Measurements from ENCODE around the gene SFMBT2. TPM values are rescaled to one million over a fixed set of nuclear protein-coding genes. Genes with fewer than 3 reads are reported as not detected.

The SFMBT2 gene
- total RNA-seq, 1 experiment from 2014 or later: not detected

DNA sequence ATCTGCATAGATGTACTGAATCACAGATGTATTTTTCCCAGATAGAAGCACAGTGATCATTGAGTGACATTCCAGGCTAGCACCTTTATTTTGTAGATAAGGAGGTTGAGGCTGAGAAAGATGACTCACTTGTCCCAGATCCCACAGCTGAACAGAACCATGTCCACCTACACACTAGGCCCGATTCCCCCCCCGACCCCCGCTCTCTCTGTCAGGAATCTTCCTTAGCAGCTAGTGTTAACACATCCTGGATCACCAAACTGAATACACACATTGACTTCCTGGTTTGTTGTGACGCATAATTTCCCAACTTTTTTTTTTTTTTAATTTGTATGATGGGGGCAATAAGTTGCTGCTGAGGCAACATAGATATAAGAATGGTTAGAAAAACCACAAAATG is 5.2 kb downstream of the SFMBT2 start:
- ChIA-PET CTCF (no interaction called here), POLR2A (no interaction called here)
- intact Hi-C loops (cut with micrococcal nuclease; ENCODE audit: unreplicated experiment): no loop called here
- Mint-ChIP-seq H3K27ac (ENCODE audit: unreplicated experiment) (no peak overlapping the region), H3K4me3 (ENCODE audit: unreplicated experiment) (no peak overlapping the region), H3K27me3 (ENCODE audit: insufficient read depth, unreplicated experiment) (peaks cover 4% of the 10 kb centered on the region), H3K9me3 (ENCODE audit: unreplicated experiment) (no peaks in the 10 kb centered on the region), H3K36me3 (ENCODE audit: insufficient read depth, unreplicated experiment) (no peaks in the 10 kb centered on the region), H3K4me1 (ENCODE audit: low read depth, unreplicated experiment) (no peaks in the 10 kb centered on the region)
- H3K9me3 ChIP-seq: peaks cover 16% of the 10 kb centered on the region
- no peaks in the 10 kb centered on the region for H3K27me3 ChIP-seq (replicated peaks; ENCODE audit: control insufficient read depth, insufficient read depth, low read length)
- TF ChIP-seq CTCF (IDR thresholded peaks at IDR 0.05; ENCODE audit: insufficient read depth in 1 of 2, low read depth in 1 of 2, low read length in 1 of 2, severe bottlenecking in 1 of 2, unreplicated experiment in 1 of 2): no peak
- no peaks in the 10 kb centered on the region for H3K36me3 ChIP-seq (ENCODE audit: control insufficient read depth, insufficient read depth, low read length)
- no TSS peak for BruUV-seq (replicated peaks)
- H3K4me1 ChIP-seq: no peaks in the 10 kb centered on the region
- no peak overlapping the region for H3K4me3 ChIP-seq (ENCODE audit: low read depth, low read length)
- DNase-seq: no peak

DNA sequence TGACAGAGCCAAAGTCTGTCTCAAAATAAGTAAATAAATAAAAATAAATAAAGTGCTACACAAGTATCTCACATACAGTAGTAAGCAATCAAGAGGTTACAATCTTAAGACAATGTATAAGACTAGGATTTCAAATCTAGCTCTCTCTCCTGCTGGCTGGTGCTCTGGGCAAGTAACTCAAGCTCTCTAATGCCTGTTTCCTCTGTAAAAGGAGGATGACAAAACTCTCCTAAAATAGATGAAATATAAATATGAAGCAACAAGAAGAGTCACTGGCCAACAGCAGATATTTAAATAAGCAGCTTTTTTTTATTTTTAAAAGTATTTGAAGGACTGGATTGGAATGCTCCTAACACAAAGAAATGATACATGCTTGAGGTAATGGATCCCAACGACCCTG is 7.2 kb downstream of the SFMBT2 start:
- ChIA-PET CTCF (no interaction called here), POLR2A (no interaction called here)
- Histone ChIP-seq H3K9me3 (peaks cover 15% of the 10 kb centered on the region), H3K27me3 (replicated peaks; ENCODE audit: control insufficient read depth, insufficient read depth, low read length) (no peaks in the 10 kb centered on the region), H3K4me1 (no peaks in the 10 kb centered on the region), H3K4me3 (ENCODE audit: low read depth, low read length) (no peak overlapping the region), H3K36me3 (ENCODE audit: control insufficient read depth, insufficient read depth, low read length) (no peaks in the 10 kb centered on the region)
- no TSS peak for BruUV-seq (replicated peaks)
- TF ChIP-seq CTCF (IDR thresholded peaks at IDR 0.05; ENCODE audit: insufficient read depth in 1 of 2, low read depth in 1 of 2, low read length in 1 of 2, severe bottlenecking in 1 of 2, unreplicated experiment in 1 of 2): no peak
- no peak overlapping the region for H3K27ac Mint-ChIP-seq (ENCODE audit: unreplicated experiment)
- H3K27me3 Mint-ChIP-seq (ENCODE audit: insufficient read depth, unreplicated experiment): peaks cover 8% of the 10 kb centered on the region
- H3K9me3 Mint-ChIP-seq (ENCODE audit: unreplicated experiment): no peaks in the 10 kb centered on the region
- H3K36me3 Mint-ChIP-seq (ENCODE audit: insufficient read depth, unreplicated experiment): no peaks in the 10 kb centered on the region
- DNase-seq: no peak
- no peaks in the 10 kb centered on the region for H3K4me1 Mint-ChIP-seq (ENCODE audit: low read depth, unreplicated experiment)
- H3K4me3 Mint-ChIP-seq (ENCODE audit: unreplicated experiment): no peak overlapping the region
- intact Hi-C loops (cut with micrococcal nuclease; ENCODE audit: unreplicated experiment): no loop called here

DNA sequence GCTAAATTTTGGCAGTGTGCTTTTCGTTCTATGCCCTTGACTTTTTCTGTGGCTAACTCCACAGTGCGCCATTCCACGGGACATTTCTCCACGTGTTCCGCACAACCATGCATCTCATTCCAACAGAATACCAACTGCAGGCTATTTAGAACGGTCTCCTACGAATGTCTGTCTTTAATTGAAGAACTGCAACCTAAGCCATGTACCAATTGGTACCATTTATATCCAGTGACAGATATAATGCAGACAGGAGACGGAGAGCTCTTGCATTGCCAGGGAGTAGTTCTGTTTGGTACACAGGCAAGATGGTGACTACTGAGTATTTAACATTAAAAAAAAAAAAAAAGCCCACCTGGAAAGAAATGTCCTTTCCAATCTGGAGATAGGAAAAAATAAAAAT is 9.1 kb downstream of the SFMBT2 start:
- TF ChIP-seq CTCF (IDR thresholded peaks at IDR 0.05; ENCODE audit: insufficient read depth in 1 of 2, low read depth in 1 of 2, low read length in 1 of 2, severe bottlenecking in 1 of 2, unreplicated experiment in 1 of 2): no peak
- no peaks in the 10 kb centered on the region for H3K36me3 ChIP-seq (ENCODE audit: control insufficient read depth, insufficient read depth, low read length)
- H3K4me3 ChIP-seq (ENCODE audit: low read depth, low read length): no peak overlapping the region
- DNase-seq: no peak
- Mint-ChIP-seq H3K4me1 (ENCODE audit: low read depth, unreplicated experiment) (no peaks in the 10 kb centered on the region), H3K36me3 (ENCODE audit: insufficient read depth, unreplicated experiment) (no peaks in the 10 kb centered on the region), H3K4me3 (ENCODE audit: unreplicated experiment) (no peak overlapping the region), H3K27me3 (ENCODE audit: insufficient read depth, unreplicated experiment) (peaks cover 13% of the 10 kb centered on the region), H3K9me3 (ENCODE audit: unreplicated experiment) (no peaks in the 10 kb centered on the region), H3K27ac (ENCODE audit: unreplicated experiment) (no peak overlapping the region)
- POLR2A ChIA-PET: no interaction called here
- BruUV-seq (replicated peaks): no TSS peak
- peaks cover 4% of the 10 kb centered on the region; the same call in 1 of the 2 replicates for H3K9me3 ChIP-seq
- H3K27me3 ChIP-seq (replicated peaks; ENCODE audit: control insufficient read depth, insufficient read depth, low read length): no peaks in the 10 kb centered on the region
- CTCF ChIA-PET: interaction anchor here (1.2 kb wide), 1 partner anchor 281 kb away, joined by 5 read pairs; no protein-coding TSS in a partner anchor
- H3K4me1 ChIP-seq: no peaks in the 10 kb centered on the region
- intact Hi-C loops (cut with micrococcal nuclease; ENCODE audit: unreplicated experiment): no loop called here

All from Caco-2 (cell line).